ENCODE data around the gene SLC34A1. TPM values are rescaled to one million over a fixed set of nuclear protein-coding genes. Genes with fewer than 3 reads are reported as not detected.
"Not testable (repeated sequence)": the region's sequence is repeated elsewhere in the genome, so short reads cannot be mapped to it uniquely, and the experiment has no call there.

The SLC34A1 gene
- total RNA-seq, 1 experiment from 2014 or later = not detected

- Histone ChIP-seq H3K4me3 (ENCODE audit: insufficient read depth, low read depth, low read length) (no peak within 1 kb of the TSS), H3K36me3 (replicated peaks; ENCODE audit: control insufficient read depth, insufficient read depth, low read length) (no peaks in the 10 kb centered on the region), H3K27me3 (ENCODE audit: control insufficient read depth, insufficient read depth, low read length) (peaks cover 41% of the 10 kb centered on the region)
- DNase-seq = peak; percentile 73
Measured at GRCh38 chr5:177399997-177400868, 16.0 kb downstream of the SLC34A1 start, which contains the start of gene PFN3. TSS of gene PFN3 (minus strand) at chr5:177400661. CDS start at chr5:177400576, 85 bp downstream.

GRCh38 chr5:177402271-177403043 lies 18.2 kb downstream of the SLC34A1 start:
- peak; percentile 96 for DNase-seq
- peak overlapping the region; percentile 60 for H3K4me3 ChIP-seq (ENCODE audit: insufficient read depth, low read depth, low read length)
- H3K36me3 ChIP-seq (replicated peaks; ENCODE audit: control insufficient read depth, insufficient read depth, low read length) = no peaks in the 10 kb centered on the region
- peaks cover 51% of the 10 kb centered on the region for H3K27me3 ChIP-seq (ENCODE audit: control insufficient read depth, insufficient read depth, low read length)

GRCh38 chr5:177403102-177403791 lies 19.0 kb downstream of the SLC34A1 start:
- Histone ChIP-seq H3K36me3 (replicated peaks; ENCODE audit: control insufficient read depth, insufficient read depth, low read length) (no peaks in the 10 kb centered on the region), H3K4me3 (ENCODE audit: insufficient read depth, low read depth, low read length) (peak overlapping the region; percentile 60), H3K27me3 (ENCODE audit: control insufficient read depth, insufficient read depth, low read length) (peaks cover 51% of the 10 kb centered on the region)
- DNase-seq = peak; percentile 86

DNA sequence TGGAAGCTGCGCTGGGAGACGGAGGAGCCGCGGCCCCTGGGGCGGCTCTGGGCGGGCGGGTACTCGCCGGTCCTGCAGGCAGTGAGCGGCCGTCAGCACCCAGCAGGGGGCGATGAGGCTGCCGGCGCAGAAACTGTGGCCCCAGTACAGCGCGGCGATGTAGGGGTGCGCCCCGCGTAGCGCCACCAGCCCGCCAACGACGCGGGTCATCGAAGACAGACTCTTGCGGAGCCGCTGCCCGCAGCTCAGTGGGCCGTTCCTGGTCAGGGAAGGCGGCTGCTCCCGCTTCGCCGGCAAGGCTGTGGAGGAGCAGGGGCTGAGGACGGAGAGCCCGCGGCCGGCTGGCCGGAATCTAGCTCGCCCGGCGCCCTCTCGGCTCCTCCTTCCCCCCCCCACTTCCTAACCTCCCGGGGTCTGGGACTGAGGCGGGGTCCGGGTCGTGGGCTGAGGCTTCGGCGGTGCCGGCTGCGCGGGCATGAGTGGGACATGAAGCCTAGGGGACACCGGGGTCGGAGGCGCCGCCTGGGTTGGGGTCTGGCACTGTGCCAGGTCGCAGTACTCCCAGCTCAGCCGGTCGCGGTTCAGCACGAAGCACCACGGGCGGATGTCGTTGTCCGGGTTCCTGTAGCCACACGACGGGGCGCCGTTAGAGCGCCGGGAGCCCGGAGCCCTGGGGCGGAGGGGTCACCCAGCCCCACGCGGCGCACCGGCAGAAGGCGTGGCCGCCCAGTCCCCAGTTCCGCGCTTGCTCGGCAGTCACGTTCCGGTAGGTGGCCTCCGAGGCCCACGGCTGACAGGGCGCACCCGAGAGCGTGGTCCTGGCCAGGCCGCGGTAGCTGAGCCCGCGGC lies 19.8 kb downstream of the SLC34A1 start:
- Histone ChIP-seq H3K27me3 (ENCODE audit: control insufficient read depth, insufficient read depth, low read length) (peaks cover 51% of the 10 kb centered on the region), H3K4me3 (ENCODE audit: insufficient read depth, low read depth, low read length) (peak overlapping the region; percentile 60), H3K36me3 (replicated peaks; ENCODE audit: control insufficient read depth, insufficient read depth, low read length) (no peaks in the 10 kb centered on the region)
- DNase-seq = peak; percentile 93

- H3K36me3 ChIP-seq (replicated peaks; ENCODE audit: control insufficient read depth, insufficient read depth, low read length) = no peaks in the 10 kb centered on the region
- peak; percentile 88 for DNase-seq
- H3K27me3 ChIP-seq (ENCODE audit: control insufficient read depth, insufficient read depth, low read length) = peaks cover 51% of the 10 kb centered on the region
- peak overlapping the region; percentile 60 for H3K4me3 ChIP-seq (ENCODE audit: insufficient read depth, low read depth, low read length)
Measured at GRCh38 chr5:177404641-177405179, 20.5 kb downstream of the SLC34A1 start.

GRCh38 chr5:177405312-177405711 lies 21.1 kb downstream of the SLC34A1 start:
- no peak for DNase-seq
- peaks cover 51% of the 10 kb centered on the region for H3K27me3 ChIP-seq (ENCODE audit: control insufficient read depth, insufficient read depth, low read length)
- no peak overlapping the region for H3K4me3 ChIP-seq (ENCODE audit: insufficient read depth, low read depth, low read length)
- no peaks in the 10 kb centered on the region for H3K36me3 ChIP-seq (replicated peaks; ENCODE audit: control insufficient read depth, insufficient read depth, low read length)

DNA sequence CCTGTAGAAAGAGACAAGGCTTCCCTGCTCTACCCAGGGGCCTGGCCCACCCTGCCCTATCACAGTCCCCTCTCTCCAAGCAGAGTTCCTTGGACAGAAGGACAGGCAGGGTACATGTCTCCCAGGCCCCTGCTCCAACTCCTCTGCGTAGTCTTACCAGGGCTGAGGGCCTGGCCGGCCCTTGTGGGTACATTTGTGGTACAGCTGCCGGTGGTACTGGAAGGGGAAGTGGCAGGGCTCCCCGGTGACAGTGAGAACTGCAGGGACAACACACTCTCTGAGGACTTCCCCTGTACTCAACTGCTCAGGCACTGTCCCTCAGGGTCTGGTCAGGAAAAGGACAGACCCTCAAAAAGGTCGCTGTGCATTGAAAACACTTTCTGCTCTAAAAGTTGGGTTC lies 21.6 kb downstream of the SLC34A1 start:
- Histone ChIP-seq H3K27me3 (ENCODE audit: control insufficient read depth, insufficient read depth, low read length) (peaks cover 51% of the 10 kb centered on the region), H3K36me3 (replicated peaks; ENCODE audit: control insufficient read depth, insufficient read depth, low read length) (no peaks in the 10 kb centered on the region), H3K4me3 (ENCODE audit: insufficient read depth, low read depth, low read length) (no peak overlapping the region)
- DNase-seq = no peak

DNA sequence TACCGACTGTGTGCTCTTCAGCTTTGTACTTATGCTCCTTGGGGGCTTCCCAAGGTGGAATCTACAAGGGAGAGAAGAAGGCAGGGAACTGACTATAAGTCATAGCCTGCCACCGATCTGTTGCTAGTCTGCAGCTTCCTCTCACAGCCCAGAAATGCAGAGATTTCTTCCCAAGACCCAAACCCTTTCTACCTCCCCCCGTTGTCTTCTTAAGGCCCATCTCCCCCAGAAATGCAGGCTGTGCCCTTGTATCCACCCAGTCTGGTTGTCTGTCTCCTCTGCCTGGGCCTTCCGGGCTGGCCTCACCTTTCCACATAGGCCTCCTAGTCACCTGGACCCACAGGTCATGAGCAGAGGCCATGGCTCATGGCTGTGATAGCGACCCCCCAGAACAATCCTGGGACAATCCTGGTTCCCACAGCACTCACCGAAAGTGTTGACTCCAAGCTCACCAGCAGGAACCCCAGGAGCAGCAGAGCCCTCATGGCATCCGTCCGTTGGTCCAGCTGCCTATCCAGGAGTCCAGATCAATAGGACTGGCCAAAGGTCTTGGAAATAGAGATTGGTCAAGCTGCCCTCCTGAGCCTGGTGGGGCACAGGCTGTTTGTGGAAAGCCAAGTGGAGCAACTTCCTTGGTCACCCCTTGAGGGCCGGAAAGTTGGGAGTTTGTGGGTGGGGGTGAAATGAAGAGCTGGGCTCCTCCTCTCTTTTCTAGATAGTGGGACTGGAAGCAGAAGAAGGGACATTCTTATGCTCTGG lies 25.0 kb downstream of the SLC34A1 start, which contains the start of gene F12:
Gene F12 (minus strand): TSS at position 522 of the 759 bp plus-strand sequence. CDS start 37 bp downstream, at position 485.
- no peak within 1 kb of the TSS for H3K4me3 ChIP-seq (ENCODE audit: insufficient read depth, low read depth, low read length)
- peaks cover 21% of the 10 kb centered on the region for H3K27me3 ChIP-seq (ENCODE audit: control insufficient read depth, insufficient read depth, low read length)

DNA sequence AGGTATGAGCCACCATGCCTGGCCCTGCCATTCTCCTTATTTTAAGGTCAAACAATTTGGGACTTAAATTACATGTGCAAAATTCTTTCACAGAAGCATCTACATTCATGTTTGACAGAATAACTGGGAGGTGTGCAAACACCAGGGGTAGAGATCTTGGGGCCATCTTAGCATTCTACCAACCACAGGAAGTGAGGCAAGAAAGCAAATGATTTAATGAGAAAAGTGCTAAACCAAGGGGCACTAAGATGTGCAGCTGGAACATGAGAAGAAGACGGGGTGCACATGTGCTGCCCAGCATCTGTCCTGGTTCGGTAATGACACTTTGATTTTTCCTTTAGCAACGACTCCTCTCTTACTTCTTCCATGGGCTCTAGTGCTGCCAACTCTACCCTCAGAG lies 26.3 kb downstream of the SLC34A1 start:
- DNase-seq = no peak
- Histone ChIP-seq H3K36me3 (replicated peaks; ENCODE audit: control insufficient read depth, insufficient read depth, low read length) (no peaks in the 10 kb centered on the region), H3K27me3 (ENCODE audit: control insufficient read depth, insufficient read depth, low read length) (peaks cover 7% of the 10 kb centered on the region), H3K4me3 (ENCODE audit: insufficient read depth, low read depth, low read length) (no peak overlapping the region)

More for the DNA sequence above, 25.0 kb downstream of the SLC34A1 start, which contains the start of gene F12:
- no peak for DNase-seq
- no peaks in the 10 kb centered on the region for H3K36me3 ChIP-seq (replicated peaks; ENCODE audit: control insufficient read depth, insufficient read depth, low read length)

- Histone ChIP-seq H3K36me3 (replicated peaks; ENCODE audit: control insufficient read depth, insufficient read depth, low read length) (no peaks in the 10 kb centered on the region), H3K4me3 (ENCODE audit: insufficient read depth, low read depth, low read length) (no peak overlapping the region), H3K27me3 (ENCODE audit: control insufficient read depth, insufficient read depth, low read length) (no peaks in the 10 kb centered on the region; the same call in 1 of the 2 replicates)
- DNase-seq = no peak
Measured at GRCh38 chr5:177412603-177413233, 28.5 kb downstream of the SLC34A1 start.

DNA sequence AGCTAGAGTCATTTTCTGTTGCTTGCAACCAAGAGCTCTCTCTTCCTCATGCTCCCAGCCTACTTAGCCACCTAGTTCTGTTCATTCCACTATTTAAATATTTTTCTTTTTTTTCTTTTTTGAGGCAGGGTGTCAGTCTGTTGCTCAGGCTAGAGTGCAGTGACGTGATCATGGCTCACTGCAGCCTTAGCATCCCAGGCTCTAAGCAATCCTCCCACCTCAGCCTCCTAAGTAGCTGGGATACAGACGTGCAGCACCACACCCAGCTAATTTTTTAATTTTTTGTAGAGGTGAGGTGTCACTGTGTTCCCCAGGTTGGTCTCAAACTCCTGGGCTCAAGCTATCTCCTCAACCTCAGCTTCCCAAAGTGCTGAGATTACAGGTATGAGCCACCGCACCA lies 30.2 kb downstream of the SLC34A1 start:
- Histone ChIP-seq H3K36me3 (replicated peaks; ENCODE audit: control insufficient read depth, insufficient read depth, low read length) (no peaks in the 10 kb centered on the region), H3K4me3 (ENCODE audit: insufficient read depth, low read depth, low read length) (no peak overlapping the region), H3K27me3 (ENCODE audit: control insufficient read depth, insufficient read depth, low read length) (no peaks in the 10 kb centered on the region; the same call in 1 of the 2 replicates)
- DNase-seq = no peak

- H3K4me3 ChIP-seq (ENCODE audit: insufficient read depth, low read depth, low read length); H3K36me3 ChIP-seq (replicated peaks; ENCODE audit: control insufficient read depth, insufficient read depth, low read length); DNase-seq; H3K27me3 ChIP-seq (ENCODE audit: control insufficient read depth, insufficient read depth, low read length): not testable (repeated sequence)
Measured at GRCh38 chr5:177417081-177417480, 32.8 kb downstream of the SLC34A1 start.

All from H7 (cell line).